Transverse colon (tissue), 4 donors: ENCODE measurements around the gene CXXC4. TPM values are rescaled to one million over a fixed set of nuclear protein-coding genes. Genes with fewer than 3 reads are reported as not detected.

Source experiments
- DNase-seq: peaks from one replicate; pipeline ENCODE4 v3.0.0-alpha.2; 2019
- H3K27ac ChIP-seq, 4 donors: fragments of 200-600 bp; sonication (generic); 2 replicates each; pipeline ENCODE4 v1.5.1; 2016 to 2018; ENCODE audit warnings: inconsistent platforms in 4 of 4
- H3K27me3 ChIP-seq: fragments of 200-600 bp; sonication (generic); 2 replicates; pipeline ENCODE4 v1.5.1; 2017; ENCODE audit warnings: inconsistent platforms
- H3K36me3 ChIP-seq, 4 donors: fragments of 200-600 bp; sonication (generic); 2 replicates each; pipeline ENCODE4 v1.5.1; 2017 to 2019; ENCODE audit warnings: inconsistent platforms in 4 of 4
- H3K4me1 ChIP-seq, 4 donors: fragments of 200-600 bp; sonication (generic); 2 replicates each; pipeline ENCODE4 v1.5.1; 2017 to 2020; ENCODE audit warnings: inconsistent platforms in 4 of 4
- H3K4me3 ChIP-seq, 4 donors: fragments of 200-600 bp; sonication (generic); 1 replicate in 1 of 4; 2 replicates in 3 of 4; pipeline versions ENCODE4 v1.5.1 to v1.6.1; 2017 to 2019; ENCODE audit warnings: inconsistent platforms in 4 of 4
- H3K9me3 ChIP-seq, 2 donors: fragments of 200-600 bp; sonication (generic); 2 replicates each; pipeline ENCODE4 v1.5.1; 2017 to 2019; ENCODE audit warnings: inconsistent platforms in 2 of 2
- CTCF ChIP-seq, 5 experiments: fragments of 200-600 bp in 3 of 5; fragments of 450-650 bp in 2 of 5; sonication (generic) in 3 of 5; IDR thresholded peaks; 1 replicate in 2 of 5; 2 replicates in 3 of 5; pipeline ENCODE4 v1.5.1; 2016 to 2017; ENCODE audit warnings: antibody characterized with exemption in 5 of 5, inconsistent platforms in 3 of 5, mild to moderate bottlenecking in 2 of 5, moderate library complexity in 1 of 5
- EP300 ChIP-seq: sonication (generic); formaldehyde crosslinking; IDR thresholded peaks from one replicate; pipeline ENCODE4 v1.6.1; 2017; ENCODE audit warnings: antibody characterized with exemption, low read depth
- POLR2A ChIP-seq: fragments of 450-650 bp; IDR thresholded peaks from one replicate; pipeline ENCODE4 v1.6.1; 2016; ENCODE audit warnings: antibody characterized with exemption, mild to moderate bottlenecking, moderate library complexity
- POLR2AphosphoS5 ChIP-seq, 3 donors: sonication (generic); formaldehyde crosslinking; IDR thresholded peaks; one replicate each; pipeline ENCODE4 v1.6.1; 2016; ENCODE audit warnings: antibody characterized with exemption in 3 of 3
- WGBS, 2 donors: methylation state at CpG; one replicate each; pipeline ENCODE4 v1.1.5; 2018; ENCODE audit warnings: low coverage in 1 of 2; 5-methylcytosine and 5-hydroxymethylcytosine counted together
- in situ Hi-C, 4 donors: fragments of 200-750 bp; cut with MboI; loops; one replicate each; pipeline versions ENCODE4 v1.15.0 to v1.15.1; 2017; ENCODE audit warnings: low sequenced_read_pairs in 3 of 4, low pct_ligation_motif_present in 1 of 4, low pct_unique_long_range_greater_than_20kb in 1 of 4
- intact Hi-C: fragments of 100-400 bp; cut with DNase I; formaldehyde crosslinking; loops from one replicate; pipeline ENCODE4 v1.15.1; 2023; ENCODE audit warnings: low total_unique reads
- total RNA-seq, 4 donors: library from RNA; depleted of rRNA; stranded (reverse); fragments of >200 nt; gene quantifications; one replicate each; pipeline ENCODE4 v1.1.0, GENCODE V29; 2016

CXXC4 gene
- total RNA-seq, 4 donors from 2014 or later: 0.96 to 1.7 TPM; not detected in 2

GRCh38 chr4:104491481-104492182 lies 3.1 kb downstream of the CXXC4 start:
- intact Hi-C loops (no loop called here), in situ Hi-C loops (no loop called here)
- WGBS, 2 donors: 0% methylated on average over 3 to 30 of the region's 47 CpGs

GRCh38 chr4:104490770-104491480 lies 3.8 kb downstream of the CXXC4 start:
- no peaks in the 10 kb centered on the region for H3K9me3 ChIP-seq
- H3K27me3 ChIP-seq: peaks cover 3% of the 10 kb centered on the region
- TF ChIP-seq CTCF (IDR thresholded peaks at IDR 0.05) (no peak), POLR2A (no peak), POLR2AphosphoS5 (IDR thresholded peaks at IDR 0.05) (no peak), EP300 (no peak)
- in situ Hi-C loops: no loop called here
- peak overlapping the region; percentile 83 to 89 (median 86) for H3K27ac ChIP-seq
- no peaks in the 10 kb centered on the region for H3K36me3 ChIP-seq
- intact Hi-C loops: no loop called here
- DNase-seq: peak; percentile 74
- 0% methylated on average over 2 to 22 of the region's 55 CpGs for WGBS, 2 donors
- peaks cover 5 to 41% (median 12%) of the 10 kb centered on the region in 4 donors for H3K4me1 ChIP-seq
- H3K4me3 ChIP-seq: peak overlapping the region; percentile 41 to 72 (median 62)

More at GRCh38 chr4:104491481-104492182, 3.1 kb downstream of the CXXC4 start:
- Histone ChIP-seq H3K27ac (peak overlapping the region; percentile 83 to 89 (median 86)), H3K4me1 (peaks cover 5 to 42% (median 13%) of the 10 kb centered on the region in 4 donors), H3K4me3 (peak overlapping the region; percentile 61 to 72 (median 64)), H3K9me3 (no peaks in the 10 kb centered on the region), H3K36me3 (no peaks in the 10 kb centered on the region), H3K27me3 (peaks cover 3% of the 10 kb centered on the region)
- no peak for TF ChIP-seq EP300
- TF ChIP-seq POLR2AphosphoS5 (IDR thresholded peaks at IDR 0.05): no peak
- TF ChIP-seq CTCF (IDR thresholded peaks at IDR 0.05): no peak
- no peak for TF ChIP-seq POLR2A
- peak; percentile 47 for DNase-seq

- intact Hi-C loops: no loop called here
- Histone ChIP-seq H3K36me3 (no peaks in the 10 kb centered on the region), H3K9me3 (no peaks in the 10 kb centered on the region), H3K27me3 (peaks cover 3% of the 10 kb centered on the region), H3K4me3 (peak overlapping the region in 3 of 4 donors; percentile 61 to 72 (median 63)), H3K27ac (peak overlapping the region; percentile 83 to 89 (median 86)), H3K4me1 (peaks cover 0 to 35% (median 12%) of the 10 kb centered on the region in 4 donors)
- 34 to 42% methylated on average over 6 to 7 of the region's 7 CpGs for WGBS, 2 donors
- DNase-seq: peak; percentile 42
- in situ Hi-C loops: no loop called here
- no peak for TF ChIP-seq POLR2A
These were observed 4.5 kb downstream of the CXXC4 start for GRCh38 chr4:104490096-104490769.

- Histone ChIP-seq H3K9me3 (no peaks in the 10 kb centered on the region), H3K27me3 (peaks cover 3% of the 10 kb centered on the region), H3K4me1 (peaks cover 0 to 35% (median 12%) of the 10 kb centered on the region in 4 donors), H3K4me3 (no peak overlapping the region), H3K27ac (peak overlapping the region in 3 of 4 donors; percentile 85 to 89 (median 88)), H3K36me3 (no peaks in the 10 kb centered on the region)
- TF ChIP-seq POLR2A (no peak), POLR2AphosphoS5 (IDR thresholded peaks at IDR 0.05) (no peak), EP300 (no peak), CTCF (IDR thresholded peaks at IDR 0.05) (no peak)
- in situ Hi-C loops: no loop called here
- intact Hi-C loops: no loop called here
- DNase-seq: no peak
These were observed 5.0 kb downstream of the CXXC4 start for GRCh38 chr4:104489731-104490095.
